Thymus (tissue), 11 donors: ENCODE data around the gene ZNF506. TPM values are rescaled to one million over a fixed set of nuclear protein-coding genes. Genes with fewer than 3 reads are reported as not detected.
"Not testable (repeated sequence)": the region's sequence is repeated elsewhere in the genome, so short reads cannot be mapped to it uniquely, and the experiment has no call there.

ENCODE experiments used
- DNase-seq, 9 donors: peaks; one replicate each; pipeline ENCODE4 v3.0.0-alpha.2; 2013; ENCODE audit warnings: low spot score in 9 of 9, low read depth in 6 of 9, missing footprints in 1 of 9
- H3K27ac ChIP-seq, 2 donors: one replicate each; pipeline ENCODE4 v1.5.1; 2013; ENCODE audit warnings: control low read depth in 1 of 2, low read depth in 1 of 2, low read length in 1 of 2, mild to moderate bottlenecking in 1 of 2, moderate library complexity in 1 of 2
- H3K27me3 ChIP-seq, 2 donors: one replicate each; pipeline ENCODE4 v1.5.1; 2013; ENCODE audit warnings: low read length in 1 of 2; ENCODE audit not compliant: control insufficient read depth in 2 of 2, insufficient read depth in 1 of 2
- H3K36me3 ChIP-seq, 2 donors: one replicate each; pipeline ENCODE4 v1.5.1; 2013; ENCODE audit warnings: low read length in 1 of 2, mild to moderate bottlenecking in 1 of 2, moderate library complexity in 1 of 2; ENCODE audit not compliant: control insufficient read depth in 2 of 2, insufficient read depth in 2 of 2
- H3K4me1 ChIP-seq, 2 donors: one replicate each; pipeline ENCODE4 v1.5.1; 2013; ENCODE audit warnings: low read length in 2 of 2; ENCODE audit not compliant: control insufficient read depth in 2 of 2, insufficient read depth in 2 of 2
- H3K4me3 ChIP-seq, 2 donors: one replicate each; pipeline ENCODE4 v1.5.1; 2013; ENCODE audit warnings: low read length in 2 of 2, control low read depth in 1 of 2, mild to moderate bottlenecking in 1 of 2
- H3K9me3 ChIP-seq, 2 donors: one replicate each; pipeline ENCODE4 v1.5.1; 2013; ENCODE audit warnings: low read length in 1 of 2, mild to moderate bottlenecking in 1 of 2; ENCODE audit not compliant: control insufficient read depth in 2 of 2, insufficient read depth in 1 of 2
- WGBS: extraction: QIAGEN DNeasy Blood & Tissue Kit; methylation state at CpG from one replicate; pipeline ENCODE4 v1.1.7; 2013; 5-methylcytosine and 5-hydroxymethylcytosine counted together
- polyA plus RNA-seq: library from polyadenylated mRNA; stranded (reverse); fragments of 200-250 nt; gene quantifications from one replicate; pipeline ENCODE4 v1.2.3, GENCODE V29; 2013
- total RNA-seq: library from RNA; stranded (reverse); fragments of 120-200 nt; gene quantifications from one replicate; pipeline ENCODE4 v1.2.4, GENCODE V29; 2013
- donor health status: healthy.

Gene ZNF506
- total and polyA plus RNA-seq, 2 donors: 14.4 to 15.6 TPM

- not testable (repeated sequence) for DNase-seq, H3K36me3 ChIP-seq, H3K4me3 ChIP-seq, H3K27ac ChIP-seq, H3K4me1 ChIP-seq, H3K27me3 ChIP-seq
- 87% methylated on average over 6 of the region's 6 CpGs for WGBS
- peaks cover 5 to 66% of the 10 kb centered on the region in 2 donors for H3K9me3 ChIP-seq
Observed at GRCh38 chr19:19743921-19744320, 77.6 kb downstream of the ZNF506 start.

GRCh38 chr19:19743176-19743575, 78.4 kb downstream of the ZNF506 start:
- no peak for DNase-seq
- no peaks in the 10 kb centered on the region for H3K4me1 ChIP-seq
- H3K9me3 ChIP-seq: peaks cover 5 to 62% of the 10 kb centered on the region in 2 donors
- H3K27me3 ChIP-seq: no peaks in the 10 kb centered on the region
- H3K4me3 ChIP-seq: no peak overlapping the region
- no peaks in the 10 kb centered on the region for H3K36me3 ChIP-seq
- H3K27ac ChIP-seq: no peak overlapping the region
- WGBS: 95% methylated on average over 6 of the region's 6 CpGs

GRCh38 chr19:19742773-19743172, 78.8 kb downstream of the ZNF506 start:
- Histone ChIP-seq H3K27ac (no peak overlapping the region), H3K4me3 (no peak overlapping the region), H3K27me3 (no peaks in the 10 kb centered on the region), H3K4me1 (no peaks in the 10 kb centered on the region), H3K36me3 (no peaks in the 10 kb centered on the region), H3K9me3 (peaks cover 3 to 62% of the 10 kb centered on the region in 2 donors)
- WGBS: 95% methylated on average over 9 of the region's 9 CpGs
- no peak for DNase-seq

Other genes with a start within 250 kb of the ZNF506 start
- gene PBX4, start 203.1 kb downstream of the ZNF506 start, total RNA-seq: 4.1 TPM
- 26.7 TPM for gene PBX4, start 203.1 kb downstream of the ZNF506 start, polyA plus RNA-seq
- 5.9 TPM for gene LPAR2, start 193.5 kb downstream of the ZNF506 start, total RNA-seq
- gene LPAR2, start 193.5 kb downstream of the ZNF506 start, polyA plus RNA-seq: 53.8 TPM
- 16.6 TPM for gene GMIP, start 178.1 kb downstream of the ZNF506 start, total RNA-seq
- 37.3 TPM for gene GMIP, start 178.1 kb downstream of the ZNF506 start, polyA plus RNA-seq
- gene ATP13A1, start 158.1 kb downstream of the ZNF506 start, total RNA-seq: 15.1 TPM
- gene ATP13A1, start 158.1 kb downstream of the ZNF506 start, polyA plus RNA-seq: 59.1 TPM
- 37.8 TPM for gene ZNF101, start 152.9 kb downstream of the ZNF506 start, total RNA-seq
- 66.6 TPM for gene ZNF101, start 152.9 kb downstream of the ZNF506 start, polyA plus RNA-seq
- gene ZNF14, start 88.6 kb downstream of the ZNF506 start, total RNA-seq: 5.9 TPM
- 9.7 TPM for gene ZNF14, start 88.6 kb downstream of the ZNF506 start, polyA plus RNA-seq
- 12.1 TPM for gene ZNF253, start 44.1 kb upstream of the ZNF506 start, total RNA-seq
- 9.3 TPM for gene ZNF253, start 44.1 kb upstream of the ZNF506 start, polyA plus RNA-seq
- gene ZNF93, start 79.2 kb upstream of the ZNF506 start, total RNA-seq: 11.0 TPM
- 4.6 TPM for gene ZNF93, start 79.2 kb upstream of the ZNF506 start, polyA plus RNA-seq
- 4.7 TPM for gene ZNF682, start 217.8 kb upstream of the ZNF506 start, total RNA-seq
- 19.6 TPM for gene ZNF682, start 217.8 kb upstream of the ZNF506 start, polyA plus RNA-seq